Cerebellar cortex (tissue), 1 donor: Measurements from ENCODE around the gene CDK10.
"Not testable (repeated sequence)": the region's sequence is repeated elsewhere in the genome, so short reads cannot be mapped to it uniquely, and the experiment has no call there.

Experiments used
- DNase-seq: peaks from one replicate; pipeline ENCODE4 v3.0.0-alpha.2; 2015; ENCODE audit warnings: low spot score

The CDK10 gene

GRCh38 chr16:89696670-89697128 is 10.2 kb downstream of the CDK10 start:
- no peak for DNase-seq

- DNase-seq, result no peak
These were observed 10.7 kb downstream of the CDK10 start for GRCh38 chr16:89697161-89697615.

- DNase-seq, result no peak
These were observed 11.3 kb downstream of the CDK10 start for GRCh38 chr16:89697616-89698331.

- not testable (repeated sequence) for DNase-seq
These were observed 12.2 kb downstream of the CDK10 start for GRCh38 chr16:89698717-89699116.

- DNase-seq, result not testable (repeated sequence)
These were observed 13.2 kb downstream of the CDK10 start for GRCh38 chr16:89699629-89700099.

GRCh38 chr16:89700100-89700648 is 13.7 kb downstream of the CDK10 start:
- DNase-seq, result peak; percentile 100

GRCh38 chr16:89700649-89701424 is 14.3 kb downstream of the CDK10 start:
- DNase-seq, result peak; percentile 42

GRCh38 chr16:89701425-89702406 is 15.2 kb downstream of the CDK10 start, which contains the start of gene SPATA2L:
Gene SPATA2L, minus strand, starts transcription at chr16:89701705. Its CDS starts 473 bp downstream, at chr16:89701232.
- peak; percentile 95 for DNase-seq

GRCh38 chr16:89704281-89704680 is 17.8 kb downstream of the CDK10 start:
- DNase-seq, result no peak

- DNase-seq, result no peak
These were observed 18.5 kb downstream of the CDK10 start for GRCh38 chr16:89705006-89705405.

GRCh38 chr16:89706518-89707260 is 20.2 kb downstream of the CDK10 start:
- no peak for DNase-seq

GRCh38 chr16:89707695-89708094 is 21.2 kb downstream of the CDK10 start:
- peak; percentile 29 for DNase-seq

GRCh38 chr16:89708481-89708931 is 22.0 kb downstream of the CDK10 start:
- no peak for DNase-seq

GRCh38 chr16:89709166-89709565 is 22.7 kb downstream of the CDK10 start:
- DNase-seq, result no peak

GRCh38 chr16:89709716-89710432 is 23.4 kb downstream of the CDK10 start:
- no peak for DNase-seq

GRCh38 chr16:89710709-89711564 is 24.4 kb downstream of the CDK10 start:
- no peak for DNase-seq

- no peak for DNase-seq
These were observed 25.2 kb downstream of the CDK10 start for GRCh38 chr16:89711601-89712273.

GRCh38 chr16:89712274-89712781 is 25.8 kb downstream of the CDK10 start:
- DNase-seq, result no peak
